Measurements from ENCODE around the gene CAMK2G. TPM values are rescaled to one million over a fixed set of nuclear protein-coding genes. Genes with fewer than 3 reads are reported as not detected.
A peak's percentile ranks its signal among the peaks of the same experiment; 100 is the strongest.

The CAMK2G gene
- total RNA-seq, 3 donors from 2014 or later (not counting 1 experiment from before 2014, with no cell fraction given) = 53.6 to 73.8 (median 62.3) TPM

DNA sequence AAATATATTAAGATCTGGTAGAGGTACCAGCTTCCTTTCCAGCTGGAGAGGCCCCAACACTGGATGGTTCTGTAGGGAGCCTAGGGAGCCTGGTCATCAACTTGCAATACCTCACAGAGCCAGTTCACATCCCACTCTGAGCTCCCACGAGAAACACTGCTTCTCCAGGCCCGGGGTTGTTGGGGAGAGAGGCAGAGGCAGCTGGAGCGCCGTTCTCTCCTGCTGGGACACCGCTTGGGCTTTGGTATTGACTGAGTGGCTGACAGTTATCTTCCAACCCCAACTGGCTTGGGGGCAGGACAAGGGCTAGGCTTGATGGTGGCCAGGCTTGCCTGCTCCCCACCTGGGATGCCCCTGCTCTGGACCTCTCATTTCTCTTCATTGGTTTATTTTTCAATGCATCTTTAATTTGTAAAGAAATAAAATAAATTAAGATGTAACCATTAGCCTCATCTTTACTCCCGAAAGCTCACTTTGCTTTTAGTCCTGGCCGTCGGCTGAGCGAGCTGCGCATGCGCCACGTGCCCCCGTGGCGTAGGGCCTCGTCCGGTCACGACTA, 102.6 kb downstream of the CAMK2G start:
- H3K4me3 Mint-ChIP-seq = peak overlapping the region; percentile 97
- no peaks in the 10 kb centered on the region for H3K9me3 Mint-ChIP-seq
- 16% methylated on average over 16 of the region's 17 CpGs for WGBS (ENCODE audit: insufficient coverage)
- intact Hi-C loops (cut with micrococcal nuclease) = loop anchor here (1.0 to 5.0 kb wide), 4 partner anchors 12 to 170 kb away; partner anchors contain the start of genes NDST2 and SEC24C
- Histone ChIP-seq H3K36me3 (ENCODE audit: control insufficient read depth, insufficient read depth, low read length) (peaks cover 66% of the 10 kb centered on the region), H3K9me3 (ENCODE audit: control insufficient read depth, insufficient read depth, low read length) (no peaks in the 10 kb centered on the region), H3K27me3 (ENCODE audit: control insufficient read depth, insufficient read depth, low read length) (no peaks in the 10 kb centered on the region), H3K4me1 (ENCODE audit: control insufficient read depth, insufficient read depth, low read length) (peaks cover 35% of the 10 kb centered on the region), H3K4me3 (ENCODE audit: low read length) (peak overlapping the region; percentile 67), H3K27ac (ENCODE audit: low read length) (peak overlapping the region; percentile 95)
- H3K27me3 Mint-ChIP-seq (ENCODE audit: low read depth in 2 of 2) = no peaks in the 10 kb centered on the region
- peak in 1 of 2 donors; percentile 89 for DNase-seq
- peak in 2 of 3 donors; percentile 45 to 60 for ATAC-seq
- H3K36me3 Mint-ChIP-seq = peaks cover 23% of the 10 kb centered on the region
- TF ChIP-seq, protein P1, sequence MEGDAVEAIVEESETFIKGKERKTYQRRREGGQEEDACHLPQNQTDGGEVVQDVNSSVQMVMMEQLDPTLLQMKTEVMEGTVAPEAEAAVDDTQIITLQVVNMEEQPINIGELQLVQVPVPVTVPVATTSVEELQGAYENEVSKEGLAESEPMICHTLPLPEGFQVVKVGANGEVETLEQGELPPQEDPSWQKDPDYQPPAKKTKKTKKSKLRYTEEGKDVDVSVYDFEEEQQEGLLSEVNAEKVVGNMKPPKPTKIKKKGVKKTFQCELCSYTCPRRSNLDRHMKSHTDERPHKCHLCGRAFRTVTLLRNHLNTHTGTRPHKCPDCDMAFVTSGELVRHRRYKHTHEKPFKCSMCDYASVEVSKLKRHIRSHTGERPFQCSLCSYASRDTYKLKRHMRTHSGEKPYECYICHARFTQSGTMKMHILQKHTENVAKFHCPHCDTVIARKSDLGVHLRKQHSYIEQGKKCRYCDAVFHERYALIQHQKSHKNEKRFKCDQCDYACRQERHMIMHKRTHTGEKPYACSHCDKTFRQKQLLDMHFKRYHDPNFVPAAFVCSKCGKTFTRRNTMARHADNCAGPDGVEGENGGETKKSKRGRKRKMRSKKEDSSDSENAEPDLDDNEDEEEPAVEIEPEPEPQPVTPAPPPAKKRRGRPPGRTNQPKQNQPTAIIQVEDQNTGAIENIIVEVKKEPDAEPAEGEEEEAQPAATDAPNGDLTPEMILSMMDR (IDR thresholded peaks at IDR 0.05) = no peak
- H3K4me1 Mint-ChIP-seq = peaks cover 41 to 56% of the 10 kb centered on the region in 2 donors
- H3K27ac Mint-ChIP-seq = peak overlapping the region; percentile 84 to 96

DNA sequence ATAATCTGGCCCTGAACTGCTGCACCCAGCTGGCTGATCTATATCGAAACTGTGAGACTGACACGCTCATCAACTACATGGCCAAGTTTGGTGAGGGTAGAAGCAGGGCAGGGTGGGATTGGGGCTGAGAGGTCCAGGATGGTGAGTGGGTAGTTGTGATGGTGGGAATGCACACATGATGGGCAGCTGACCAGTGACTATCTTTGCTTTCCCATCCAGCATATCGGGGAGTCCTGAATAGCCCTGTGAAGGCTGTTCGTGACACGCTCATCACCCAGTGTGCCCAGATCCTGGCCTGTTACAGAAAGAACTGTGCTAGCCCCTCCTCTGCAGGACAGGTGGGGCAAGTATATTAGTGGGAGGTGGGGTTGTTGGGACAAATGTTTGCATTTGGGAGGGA, 105.0 kb downstream of the CAMK2G start:
- intact Hi-C loops (cut with micrococcal nuclease) = no loop called here
- Mint-ChIP-seq H3K27me3 (ENCODE audit: low read depth in 2 of 2) (no peaks in the 10 kb centered on the region), H3K4me1 (peaks cover 24 to 60% of the 10 kb centered on the region in 2 donors), H3K9me3 (no peaks in the 10 kb centered on the region), H3K27ac (peak overlapping the region; percentile 17 to 52), H3K36me3 (peaks cover 34% of the 10 kb centered on the region), H3K4me3 (no peak overlapping the region)
- H3K4me3 ChIP-seq (ENCODE audit: low read length) = no peak overlapping the region
- 90% methylated on average over 5 of the region's 5 CpGs for WGBS (ENCODE audit: insufficient coverage)
- H3K36me3 ChIP-seq (ENCODE audit: control insufficient read depth, insufficient read depth, low read length) = peaks cover 73% of the 10 kb centered on the region
- H3K4me1 ChIP-seq (ENCODE audit: control insufficient read depth, insufficient read depth, low read length) = peaks cover 17% of the 10 kb centered on the region
- no peak for DNase-seq
- no peak overlapping the region for H3K27ac ChIP-seq (ENCODE audit: low read length)
- H3K9me3 ChIP-seq (ENCODE audit: control insufficient read depth, insufficient read depth, low read length) = no peaks in the 10 kb centered on the region
- ATAC-seq = no peak
- H3K27me3 ChIP-seq (ENCODE audit: control insufficient read depth, insufficient read depth, low read length) = no peaks in the 10 kb centered on the region
- TF ChIP-seq, protein P1 (IDR thresholded peaks at IDR 0.05) = no peak

DNA sequence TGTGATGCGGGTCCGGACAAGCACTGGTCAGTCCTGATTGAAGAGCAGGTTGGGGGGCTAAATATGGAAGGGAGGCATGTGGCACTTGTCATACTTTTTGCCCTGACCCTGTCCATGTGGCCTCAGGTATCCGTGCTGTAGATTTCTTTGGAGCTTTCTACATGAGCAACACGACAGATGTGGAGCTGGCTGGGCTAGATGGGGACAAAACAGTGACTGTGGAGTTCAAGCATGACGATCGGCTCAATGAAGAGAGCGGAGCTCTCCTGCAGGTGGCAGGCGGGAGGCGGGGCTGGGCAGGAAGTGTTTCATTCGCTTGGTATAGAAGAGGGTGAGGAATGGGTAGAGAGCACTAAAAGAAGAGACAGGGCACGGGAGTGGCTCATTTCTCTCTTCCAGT, 105.5 kb downstream of the CAMK2G start:
- Mint-ChIP-seq H3K4me3 (no peak overlapping the region), H3K36me3 (peaks cover 34% of the 10 kb centered on the region), H3K27ac (peak overlapping the region; percentile 17 to 52), H3K4me1 (peaks cover 22 to 58% of the 10 kb centered on the region in 2 donors), H3K9me3 (no peaks in the 10 kb centered on the region), H3K27me3 (ENCODE audit: low read depth in 2 of 2) (no peaks in the 10 kb centered on the region)
- H3K36me3 ChIP-seq (ENCODE audit: control insufficient read depth, insufficient read depth, low read length) = peaks cover 73% of the 10 kb centered on the region
- no peaks in the 10 kb centered on the region for H3K9me3 ChIP-seq (ENCODE audit: control insufficient read depth, insufficient read depth, low read length)
- peaks cover 20% of the 10 kb centered on the region for H3K4me1 ChIP-seq (ENCODE audit: control insufficient read depth, insufficient read depth, low read length)
- WGBS (ENCODE audit: insufficient coverage) = 84% methylated on average over 11 of the region's 11 CpGs
- ATAC-seq (no peak), DNase-seq (peak in 1 of 2 donors; percentile 79)
- no peak overlapping the region for H3K27ac ChIP-seq (ENCODE audit: low read length)
- no peak overlapping the region for H3K4me3 ChIP-seq (ENCODE audit: low read length)
- intact Hi-C loops (cut with micrococcal nuclease) = no loop called here
- TF ChIP-seq, protein P1 (IDR thresholded peaks at IDR 0.05) = no peak
- no peaks in the 10 kb centered on the region for H3K27me3 ChIP-seq (ENCODE audit: control insufficient read depth, insufficient read depth, low read length)

DNA sequence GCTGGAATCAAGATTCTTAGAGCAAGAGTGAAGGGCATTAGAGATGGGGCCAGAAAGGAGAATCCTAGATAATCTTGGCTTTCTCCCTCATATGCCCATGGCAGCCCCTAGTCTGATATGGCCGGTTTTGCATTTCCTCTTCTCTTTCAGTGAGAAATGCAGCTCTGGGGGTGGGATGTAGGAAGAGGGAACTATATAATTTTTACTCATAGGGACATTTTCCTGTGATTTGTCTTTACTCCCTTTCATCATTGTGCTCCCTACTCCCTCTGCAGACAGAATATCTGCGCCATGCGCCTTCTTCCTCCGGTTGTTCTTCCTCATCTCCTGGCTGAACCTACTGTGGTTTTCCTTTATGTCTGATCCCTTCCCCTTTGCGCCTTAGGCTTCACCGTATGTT, 109.3 kb downstream of the CAMK2G start:
- intact Hi-C loops (cut with micrococcal nuclease) = no loop called here
- WGBS (ENCODE audit: insufficient coverage) = 96% methylated on average over 5 of the region's 6 CpGs
- Histone ChIP-seq H3K36me3 (ENCODE audit: control insufficient read depth, insufficient read depth, low read length) (peaks cover 92% of the 10 kb centered on the region), H3K4me3 (ENCODE audit: low read length) (no peak overlapping the region), H3K4me1 (ENCODE audit: control insufficient read depth, insufficient read depth, low read length) (peaks cover 33% of the 10 kb centered on the region), H3K27ac (ENCODE audit: low read length) (no peak overlapping the region), H3K9me3 (ENCODE audit: control insufficient read depth, insufficient read depth, low read length) (no peaks in the 10 kb centered on the region), H3K27me3 (ENCODE audit: control insufficient read depth, insufficient read depth, low read length) (no peaks in the 10 kb centered on the region)
- no peaks in the 10 kb centered on the region for H3K9me3 Mint-ChIP-seq
- H3K36me3 Mint-ChIP-seq = peaks cover 45% of the 10 kb centered on the region
- H3K4me1 Mint-ChIP-seq = peaks cover 41 to 67% of the 10 kb centered on the region in 2 donors
- no peak overlapping the region for H3K4me3 Mint-ChIP-seq
- H3K27me3 Mint-ChIP-seq (ENCODE audit: low read depth in 2 of 2) = no peaks in the 10 kb centered on the region
- ATAC-seq (no peak), DNase-seq (no peak)
- H3K27ac Mint-ChIP-seq = peak overlapping the region; percentile 78 to 93
- TF ChIP-seq, protein P1 (IDR thresholded peaks at IDR 0.05) = no peak
